22Rv1 (cell line): ENCODE results near the gene SLF2.

Source experiments
- ZFX ChIP-seq: fragments of 450-650 bp; IDR thresholded peaks from 2 replicates; pipeline ENCODE4 v1.6.1; 2017; ENCODE audit warnings: antibody characterized with exemption, borderline replicate concordance
- TF ChIP-seq, protein P1 (sequence below): fragments of 450-650 bp; IDR thresholded peaks from 2 replicates; pipeline ENCODE4 v1.5.1; 2017; ENCODE audit warnings: mild to moderate bottlenecking

DNA sequence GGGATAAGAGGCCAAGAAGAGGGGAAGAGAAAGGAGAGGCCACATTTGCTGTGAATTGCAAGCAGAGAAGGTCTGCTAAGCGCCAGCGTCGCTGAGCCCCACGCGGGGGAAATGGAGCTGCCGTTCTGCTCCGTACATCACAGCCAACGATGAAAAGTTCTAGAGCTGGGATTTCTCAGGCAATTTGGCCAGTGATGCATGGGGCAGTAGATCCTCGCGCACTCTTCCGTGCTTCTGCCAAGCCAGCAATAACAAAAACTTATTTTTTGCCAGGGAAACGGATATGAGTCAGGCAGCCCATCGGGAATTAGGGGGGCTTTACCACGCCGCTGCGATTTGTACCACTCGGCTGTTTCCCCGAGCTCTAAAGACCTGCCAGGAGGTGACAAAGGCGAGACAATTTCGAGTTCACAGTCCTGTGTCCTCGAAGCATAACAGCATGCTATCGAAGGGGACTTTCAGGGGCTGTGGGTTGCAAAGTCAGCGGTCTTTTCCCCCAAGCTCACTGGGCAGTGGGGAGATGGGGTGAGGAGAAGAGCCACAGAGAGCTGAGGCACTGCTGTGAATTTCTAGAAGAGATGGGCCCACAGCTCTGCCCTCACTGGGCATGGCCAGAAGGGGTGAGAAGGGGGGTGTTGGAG, 30.0 kb upstream of the SLF2 start:
- TF ChIP-seq, protein P1, sequence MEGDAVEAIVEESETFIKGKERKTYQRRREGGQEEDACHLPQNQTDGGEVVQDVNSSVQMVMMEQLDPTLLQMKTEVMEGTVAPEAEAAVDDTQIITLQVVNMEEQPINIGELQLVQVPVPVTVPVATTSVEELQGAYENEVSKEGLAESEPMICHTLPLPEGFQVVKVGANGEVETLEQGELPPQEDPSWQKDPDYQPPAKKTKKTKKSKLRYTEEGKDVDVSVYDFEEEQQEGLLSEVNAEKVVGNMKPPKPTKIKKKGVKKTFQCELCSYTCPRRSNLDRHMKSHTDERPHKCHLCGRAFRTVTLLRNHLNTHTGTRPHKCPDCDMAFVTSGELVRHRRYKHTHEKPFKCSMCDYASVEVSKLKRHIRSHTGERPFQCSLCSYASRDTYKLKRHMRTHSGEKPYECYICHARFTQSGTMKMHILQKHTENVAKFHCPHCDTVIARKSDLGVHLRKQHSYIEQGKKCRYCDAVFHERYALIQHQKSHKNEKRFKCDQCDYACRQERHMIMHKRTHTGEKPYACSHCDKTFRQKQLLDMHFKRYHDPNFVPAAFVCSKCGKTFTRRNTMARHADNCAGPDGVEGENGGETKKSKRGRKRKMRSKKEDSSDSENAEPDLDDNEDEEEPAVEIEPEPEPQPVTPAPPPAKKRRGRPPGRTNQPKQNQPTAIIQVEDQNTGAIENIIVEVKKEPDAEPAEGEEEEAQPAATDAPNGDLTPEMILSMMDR, result no peak
- no peak for TF ChIP-seq ZFX
